HTERT RPE-1 (cell line): ENCODE results near the gene MST1.
"Not testable (repeated sequence)": the region's sequence is repeated elsewhere in the genome, so short reads cannot be mapped to it uniquely, and the experiment has no call there.

Source experiments
- in situ Hi-C: fragments of 300-500 bp; cut with MboI; formaldehyde crosslinking; loops from 4 replicates; pipeline ENCODE4 v1.14.3; 2020; ENCODE audit warnings: low sequenced_read_pairs

The MST1 gene

DNA sequence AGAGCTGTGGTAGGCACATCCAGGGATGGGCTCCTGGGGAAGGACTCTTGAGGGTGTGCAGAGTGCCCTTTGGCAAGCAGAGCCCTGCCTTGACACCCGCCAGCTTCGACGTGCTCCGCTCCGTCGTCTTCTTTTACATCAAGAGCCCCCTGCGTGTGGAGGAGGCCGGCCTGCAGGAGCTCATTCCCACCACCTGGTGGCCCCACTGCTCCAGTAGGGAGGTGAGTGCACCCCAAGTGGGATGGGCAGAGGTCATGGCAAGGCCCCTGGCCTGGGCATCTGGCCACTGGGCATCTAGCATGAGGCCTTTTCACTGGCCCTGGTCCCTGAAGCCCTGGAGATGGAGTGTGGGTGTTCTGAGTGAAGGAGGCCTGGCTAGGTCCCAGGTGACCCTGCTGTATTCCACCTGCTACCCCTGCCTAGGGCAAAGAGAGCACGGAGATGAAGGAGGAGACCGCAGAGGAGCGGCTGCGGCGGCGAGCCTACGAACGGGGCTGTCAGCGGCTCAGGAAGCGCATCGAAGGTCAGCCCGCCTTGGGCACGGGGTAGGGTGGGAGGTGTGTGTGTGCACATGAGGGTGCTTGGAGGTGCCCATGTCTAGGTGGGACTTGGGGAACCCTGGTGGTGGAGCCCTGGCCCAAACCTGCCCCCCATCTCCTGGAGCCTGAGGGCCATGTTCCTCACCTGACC is 12.3 kb upstream of the MST1 start:
- in situ Hi-C loops: no loop called here

DNA sequence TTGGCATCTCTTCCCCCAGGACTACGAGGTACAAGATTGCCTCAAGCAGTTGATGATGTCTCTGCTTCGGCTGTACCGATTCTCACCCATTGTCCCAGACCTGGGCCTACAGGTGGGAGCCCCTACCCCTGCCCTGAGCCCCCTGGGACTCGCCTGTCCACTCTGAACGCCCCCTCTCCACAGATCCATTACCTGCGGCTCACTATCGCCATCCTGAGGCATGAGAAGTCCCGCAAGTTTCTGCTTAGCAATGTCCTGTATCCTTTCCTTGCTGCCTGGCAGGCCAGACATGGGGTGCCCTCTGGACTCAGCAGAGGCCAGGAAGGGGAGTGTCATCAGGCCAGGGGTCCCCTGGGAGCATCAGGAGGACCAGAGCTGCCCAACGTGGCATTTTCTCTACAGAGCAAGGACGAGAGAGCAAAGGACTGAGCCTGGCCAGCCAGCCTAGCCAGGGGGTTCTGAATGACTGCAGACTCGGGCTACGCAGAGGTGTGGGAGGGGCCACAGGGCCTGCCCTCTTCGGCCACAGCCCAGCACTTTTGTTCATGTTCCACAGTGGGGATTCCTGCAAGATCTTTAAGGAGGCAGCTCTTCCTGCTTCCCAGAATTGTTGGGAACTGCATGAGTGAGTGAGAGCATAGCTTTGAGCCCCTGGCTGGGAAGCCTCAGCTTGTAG is 11.3 kb upstream of the MST1 start:
- in situ Hi-C loops: no loop called here

DNA sequence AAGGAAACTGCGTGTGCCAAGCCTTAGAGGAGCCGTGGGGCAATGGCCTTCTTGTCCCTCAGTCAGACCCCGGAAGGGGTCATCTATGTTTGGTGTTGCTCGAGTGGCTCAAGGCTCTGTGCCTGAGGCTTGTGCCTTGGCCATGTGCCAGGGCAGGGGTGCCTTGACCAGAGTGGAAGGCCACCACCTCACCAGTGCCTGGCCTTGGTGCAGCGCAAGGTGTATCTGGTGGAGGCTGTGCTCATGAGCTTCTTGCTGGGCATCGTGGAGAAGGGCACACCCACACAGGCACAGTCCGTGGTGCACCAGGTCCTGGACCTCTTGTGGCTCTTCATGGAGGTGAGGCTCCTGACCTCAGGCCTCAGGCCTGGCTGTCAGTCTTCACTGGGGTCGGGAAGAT is 10.7 kb upstream of the MST1 start:
- in situ Hi-C loops: no loop called here

DNA sequence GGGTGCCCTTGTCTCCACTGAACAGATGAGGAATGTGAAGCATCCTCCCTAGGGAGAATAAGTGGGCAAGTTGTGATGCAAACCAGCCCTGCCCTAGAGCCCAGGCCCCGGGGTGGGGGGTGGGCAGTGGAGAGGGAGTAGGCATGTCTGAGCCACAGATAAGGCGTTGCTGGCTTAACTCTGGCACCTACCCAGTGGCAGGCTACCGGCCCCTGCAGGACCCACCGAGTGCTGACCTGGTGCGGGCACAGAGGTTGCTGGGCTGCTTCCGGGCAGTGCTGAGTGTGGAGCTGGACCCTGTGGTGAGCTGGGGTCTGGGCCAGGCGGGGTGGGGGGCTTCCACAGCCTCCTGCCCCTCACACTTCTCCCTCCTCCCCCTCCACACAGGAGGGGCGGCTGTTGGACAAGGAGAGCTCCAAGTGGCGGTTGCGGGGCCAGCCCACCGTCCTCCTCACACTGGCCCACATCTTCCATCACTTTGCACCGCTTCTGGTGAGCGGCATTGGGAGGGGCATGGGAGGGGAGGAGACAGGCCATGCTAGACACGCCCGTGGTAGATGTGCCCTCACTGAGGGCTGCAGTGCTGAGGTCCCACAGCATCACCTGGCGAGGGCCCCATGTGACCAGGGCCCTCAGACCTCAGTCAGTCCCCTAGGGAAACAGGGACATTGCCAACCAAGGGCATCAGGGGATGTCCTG is 10.2 kb upstream of the MST1 start:
- in situ Hi-C loops: no loop called here

DNA sequence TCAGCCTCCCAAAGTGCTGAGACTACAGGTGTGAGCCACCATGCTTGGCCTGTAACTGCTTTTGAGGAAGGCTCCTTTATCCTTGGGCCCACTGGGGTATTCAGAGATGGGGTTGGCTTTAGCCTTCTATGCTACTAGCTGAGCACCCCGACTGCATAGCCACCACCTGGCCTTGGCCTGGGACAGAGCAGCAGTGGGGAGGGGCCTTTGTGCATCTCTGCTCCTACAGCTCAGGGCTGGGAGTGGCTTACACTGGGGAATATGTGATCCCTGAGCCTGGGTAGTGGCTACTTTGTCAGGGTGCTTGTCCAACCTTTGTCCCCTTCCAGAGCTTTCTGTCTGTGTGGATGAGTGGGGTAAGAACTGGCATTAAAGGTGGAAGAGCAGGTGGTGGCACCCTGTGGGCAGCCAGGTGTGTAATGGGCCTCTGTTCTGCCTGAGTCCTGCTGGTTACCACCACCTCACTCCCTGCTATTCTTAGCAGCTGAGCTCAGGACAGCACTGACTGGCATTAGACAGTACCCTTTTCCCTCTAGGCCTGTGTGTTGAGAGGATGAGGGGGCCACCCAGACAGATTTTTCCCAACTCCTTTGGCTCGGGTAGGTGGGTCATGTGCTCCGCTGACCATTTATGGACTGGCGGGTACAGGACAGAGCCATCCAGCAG is 6.2 kb upstream of the MST1 start:
- in situ Hi-C loops: not testable (repeated sequence)

DNA sequence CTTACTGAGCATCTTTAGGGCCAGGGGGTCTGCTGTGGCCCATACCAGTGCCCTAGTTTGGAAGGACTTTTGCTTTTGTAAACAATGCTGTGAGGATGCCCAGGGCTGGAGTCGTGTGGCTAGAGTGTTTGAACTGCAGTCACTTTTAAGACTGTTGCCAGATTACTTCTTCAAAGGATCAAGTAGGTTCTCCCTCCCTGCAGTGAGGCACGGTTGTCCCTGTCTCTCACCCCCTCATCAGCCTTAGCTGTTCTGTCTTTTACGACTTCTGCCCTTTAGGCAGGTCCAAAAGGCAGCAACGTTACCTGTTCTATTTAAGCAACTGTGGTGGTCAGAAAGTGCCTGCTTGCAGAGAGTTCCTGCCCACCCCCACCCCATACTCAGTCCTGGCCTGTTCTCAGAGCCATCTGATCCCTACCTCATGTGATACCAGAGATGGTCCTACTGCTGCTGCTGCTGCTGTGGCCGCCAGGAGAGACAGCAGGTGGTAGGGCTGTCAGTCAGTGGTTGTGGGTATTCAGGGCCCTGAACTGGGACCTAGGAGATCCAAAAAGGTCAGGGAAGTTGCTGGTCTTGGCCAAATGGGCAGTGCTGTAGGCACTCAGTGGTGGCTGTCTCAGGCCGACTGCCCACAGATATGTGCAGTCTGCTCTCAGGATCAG is 5.3 kb upstream of the MST1 start:
- in situ Hi-C loops: not testable (repeated sequence)

DNA sequence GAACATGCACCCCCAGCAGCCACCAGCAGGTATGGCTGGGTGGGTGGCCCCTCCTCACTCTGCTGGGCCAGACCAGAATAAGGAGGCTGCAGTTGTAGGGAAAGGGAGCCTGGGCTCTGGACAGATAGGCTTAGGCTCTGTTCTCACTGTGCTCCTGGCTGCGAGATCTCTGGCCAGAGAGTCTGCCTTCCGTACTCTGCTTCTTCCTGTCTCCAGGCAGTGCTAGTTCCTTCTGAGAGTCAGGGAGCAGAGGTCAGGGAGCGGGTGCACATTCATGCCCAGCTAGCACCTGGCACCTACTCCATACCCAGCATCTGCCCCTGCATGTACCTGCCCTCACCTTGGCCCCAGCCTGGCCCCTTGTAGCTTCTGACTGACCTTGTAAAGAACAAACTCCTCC is 2.2 kb upstream of the MST1 start:
- in situ Hi-C loops: not testable (repeated sequence)

DNA sequence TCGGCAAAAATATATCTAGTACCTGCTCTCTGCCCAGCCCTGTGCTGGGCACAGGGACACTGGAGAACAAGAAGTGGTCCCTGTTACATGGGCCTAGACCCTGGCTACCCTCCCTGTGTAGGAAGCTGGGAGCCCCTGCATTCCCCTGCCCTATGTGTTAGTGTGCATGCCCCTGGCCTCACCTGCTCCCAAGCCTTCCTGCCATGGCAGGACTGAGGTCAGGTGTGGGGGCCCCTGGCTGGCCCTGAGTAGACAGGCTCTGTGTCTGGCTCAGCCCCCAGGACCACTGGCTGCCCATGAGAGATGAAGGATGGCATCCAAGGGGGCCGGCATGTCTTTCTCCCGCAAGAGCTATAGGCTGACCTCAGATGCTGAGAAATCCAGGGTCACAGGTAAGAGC is 1.6 kb upstream of the MST1 start:
- in situ Hi-C loops: not testable (repeated sequence)

DNA sequence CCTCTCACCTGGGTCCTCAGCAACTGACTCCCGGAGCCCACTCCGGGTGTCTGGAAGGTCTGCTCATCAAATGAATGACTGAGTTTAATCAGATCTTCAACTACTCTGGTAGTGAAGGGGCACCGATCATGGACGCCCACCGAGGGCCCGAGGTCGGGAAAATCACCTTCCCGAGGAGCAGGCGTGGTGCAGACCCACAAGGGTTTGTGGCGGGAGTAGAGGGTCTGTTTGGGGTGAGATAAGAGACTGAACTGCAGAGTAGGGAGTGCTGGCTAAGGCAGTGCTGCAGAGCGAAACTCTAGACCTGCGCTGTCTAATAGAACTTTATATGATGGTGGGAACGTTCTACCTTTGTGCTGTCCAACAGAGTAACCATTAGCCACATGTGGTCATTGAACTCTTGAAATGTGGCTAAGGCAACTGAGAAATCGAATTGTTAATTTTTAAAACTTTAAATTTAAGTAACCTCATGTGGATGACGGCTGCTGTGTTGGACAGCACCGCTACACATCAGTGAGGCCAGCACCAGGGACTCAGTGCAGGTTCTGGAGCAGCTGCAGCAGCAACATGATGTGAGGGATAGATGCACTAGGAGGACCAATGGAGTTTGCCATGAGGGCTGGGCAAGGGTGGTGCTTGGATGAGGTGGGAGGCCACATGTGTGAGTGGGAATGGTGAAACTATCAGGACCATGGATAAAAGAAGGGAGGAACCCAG is 792 bp upstream of the MST1 start:
- in situ Hi-C loops: not testable (repeated sequence)

DNA sequence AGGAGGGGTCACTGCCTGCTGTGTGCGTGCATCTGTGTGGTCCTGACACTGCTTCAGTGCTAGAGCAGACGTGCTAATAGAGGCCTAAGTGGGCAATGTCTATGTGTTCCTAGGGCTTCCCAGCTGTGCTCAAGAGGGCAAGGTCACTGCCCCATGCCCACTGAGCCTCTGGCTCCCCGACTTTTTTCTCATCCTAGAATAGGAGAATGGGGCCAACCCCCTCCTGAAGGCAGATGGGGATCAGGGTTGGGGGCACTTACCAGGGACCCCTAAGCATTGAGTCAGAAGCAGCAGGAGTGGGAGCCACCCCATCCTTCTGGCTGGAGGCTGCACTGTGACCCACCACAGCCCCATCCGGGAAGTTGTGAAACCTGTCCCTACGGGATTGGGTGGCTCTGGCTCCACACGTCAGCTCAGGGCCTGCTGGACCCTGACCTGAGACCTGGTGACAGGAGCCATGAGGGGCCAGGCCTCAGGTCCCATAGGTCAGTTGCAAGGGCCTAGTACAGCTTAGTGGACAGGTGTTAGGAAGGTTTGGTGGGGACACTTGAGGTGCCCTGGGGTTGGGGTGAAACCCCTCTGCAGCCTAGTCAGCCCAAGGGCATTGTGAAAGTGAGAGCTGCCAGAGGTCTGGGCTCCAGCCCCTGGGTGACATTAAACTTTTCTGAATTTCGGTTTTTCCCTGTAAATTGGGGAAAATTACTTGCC is 782 bp downstream of the MST1 start:
- in situ Hi-C loops: not testable (repeated sequence)

DNA sequence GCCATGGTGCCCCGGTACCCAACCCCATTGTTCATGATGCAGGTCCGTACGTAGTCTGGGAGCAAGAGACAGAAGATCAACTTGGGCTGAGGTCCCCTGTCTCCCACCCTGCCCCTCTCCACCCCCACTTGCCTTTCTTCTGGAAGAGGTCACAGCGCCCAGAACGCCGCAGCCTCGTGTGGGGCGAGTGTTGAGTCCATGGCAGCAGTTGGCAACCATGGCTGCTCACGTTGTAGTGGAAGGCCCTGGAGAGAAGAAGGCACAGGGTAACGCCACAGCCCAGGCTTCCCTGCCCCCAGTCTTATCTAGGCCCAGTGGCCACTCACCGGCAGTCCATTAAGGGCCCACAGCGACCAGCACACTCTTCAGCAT is 1.9 kb downstream of the MST1 start:
- in situ Hi-C loops: not testable (repeated sequence)

DNA sequence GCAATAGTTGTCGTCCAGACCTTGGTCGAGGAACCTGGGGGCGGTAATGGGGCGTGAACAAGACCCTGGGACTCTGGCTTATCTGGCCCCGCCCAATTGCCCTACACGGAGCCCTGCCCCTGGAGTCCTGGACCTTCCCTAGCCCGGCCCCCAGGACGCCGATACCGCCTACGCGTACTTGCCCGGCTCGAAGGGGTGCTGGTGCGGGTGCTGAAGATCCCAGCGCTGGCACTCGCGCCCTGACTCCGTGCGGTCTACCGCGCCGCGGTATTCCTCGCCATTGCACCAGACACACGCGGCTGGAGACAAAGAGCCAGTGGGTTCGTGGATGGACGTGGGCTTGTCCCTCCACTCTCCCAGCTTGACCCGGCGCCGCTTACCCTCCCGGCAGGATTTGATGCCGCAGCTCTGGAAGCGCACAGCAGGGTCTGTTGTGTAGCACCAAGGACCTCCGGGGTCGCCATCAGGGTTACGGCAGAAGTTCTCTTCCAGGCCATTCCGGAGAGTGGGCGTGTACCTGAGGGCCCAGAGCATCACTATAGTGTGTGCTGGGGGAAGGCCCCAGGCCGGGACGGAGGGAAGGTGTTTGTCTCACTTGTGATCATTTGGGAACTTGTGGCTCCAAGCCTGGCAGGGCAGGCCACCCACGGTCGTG is 2.4 kb downstream of the MST1 start:
- in situ Hi-C loops: not testable (repeated sequence)

DNA sequence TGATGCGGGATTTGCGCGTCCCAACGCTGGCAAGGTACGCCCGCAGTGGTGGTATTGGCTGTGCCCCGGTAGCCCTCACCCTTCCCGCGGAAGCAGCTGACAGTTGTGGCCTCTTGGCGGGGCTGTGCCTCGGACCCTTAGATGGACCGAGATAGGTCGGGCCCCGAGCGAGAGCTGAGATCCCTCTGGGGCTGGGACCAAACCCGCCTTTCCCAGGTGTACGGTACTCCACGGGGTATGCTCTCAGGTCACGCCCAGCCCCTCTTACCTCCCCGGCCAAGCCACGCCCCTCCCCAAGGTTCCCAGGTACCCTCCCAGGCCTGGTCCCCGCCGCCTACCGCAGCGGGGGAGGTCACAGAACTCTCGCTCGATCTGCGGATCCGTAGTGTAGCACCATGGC is 2.9 kb downstream of the MST1 start:
- in situ Hi-C loops: not testable (repeated sequence)

DNA sequence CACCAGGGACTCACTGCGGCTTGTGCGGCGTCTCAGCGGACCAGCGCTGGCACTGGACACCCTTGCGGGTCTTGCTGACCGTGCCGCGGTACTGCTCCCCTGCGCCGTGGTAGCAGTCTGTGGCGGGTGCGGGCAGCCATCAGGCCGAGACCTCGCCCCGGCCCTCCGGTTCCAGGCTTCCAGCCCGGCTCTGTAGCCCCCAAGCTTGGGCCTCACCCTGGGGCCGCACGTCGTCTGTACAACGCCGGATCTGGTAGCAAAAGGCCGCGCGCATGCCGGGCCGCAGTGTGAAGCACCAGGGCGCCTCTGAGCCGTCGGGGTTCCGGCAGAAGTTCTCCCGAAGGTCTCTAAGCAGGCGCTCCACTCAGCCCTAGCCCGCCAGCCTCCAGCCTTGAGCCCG is 3.4 kb downstream of the MST1 start:
- in situ Hi-C loops: not testable (repeated sequence)

DNA sequence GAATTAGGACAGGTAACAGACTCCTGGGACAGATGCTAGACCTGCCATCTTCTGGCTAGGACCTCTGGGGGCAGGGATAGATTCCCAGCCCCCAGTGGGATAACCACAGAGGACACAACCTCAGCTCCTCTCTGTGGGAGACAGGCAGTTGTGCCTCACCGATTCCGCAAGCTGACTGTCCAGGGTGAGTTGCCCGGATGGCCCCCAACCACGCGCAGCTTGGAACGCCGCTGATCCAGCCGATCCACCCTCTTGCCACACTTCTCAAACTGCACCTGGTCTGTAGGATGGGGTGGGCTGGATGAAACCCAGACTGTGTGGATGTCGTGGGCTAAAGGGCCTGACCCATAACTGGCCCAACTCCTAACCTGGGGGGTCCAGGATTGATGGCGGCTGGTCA is 4.2 kb downstream of the MST1 start:
- in situ Hi-C loops: not testable (repeated sequence)

DNA sequence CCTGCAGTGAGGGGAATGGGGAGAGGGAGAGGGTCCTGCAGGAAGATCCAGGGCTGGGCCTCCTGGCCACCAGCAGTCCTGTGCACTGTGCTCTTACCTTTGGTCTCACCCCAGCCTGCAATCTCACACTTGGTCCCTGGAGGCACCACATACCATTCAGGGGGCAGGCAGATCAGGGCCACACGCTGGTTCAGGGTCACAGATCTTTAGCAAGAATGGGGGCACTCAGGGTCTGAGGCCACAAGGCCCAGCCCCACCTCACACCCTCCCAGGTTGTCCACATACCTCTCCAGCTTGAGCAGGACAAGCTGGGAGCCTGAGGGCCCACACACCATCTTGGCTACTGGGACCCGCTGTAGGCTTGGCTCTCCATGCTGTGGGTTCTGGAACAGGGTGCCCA is 4.8 kb downstream of the MST1 start:
- in situ Hi-C loops: not testable (repeated sequence)

DNA sequence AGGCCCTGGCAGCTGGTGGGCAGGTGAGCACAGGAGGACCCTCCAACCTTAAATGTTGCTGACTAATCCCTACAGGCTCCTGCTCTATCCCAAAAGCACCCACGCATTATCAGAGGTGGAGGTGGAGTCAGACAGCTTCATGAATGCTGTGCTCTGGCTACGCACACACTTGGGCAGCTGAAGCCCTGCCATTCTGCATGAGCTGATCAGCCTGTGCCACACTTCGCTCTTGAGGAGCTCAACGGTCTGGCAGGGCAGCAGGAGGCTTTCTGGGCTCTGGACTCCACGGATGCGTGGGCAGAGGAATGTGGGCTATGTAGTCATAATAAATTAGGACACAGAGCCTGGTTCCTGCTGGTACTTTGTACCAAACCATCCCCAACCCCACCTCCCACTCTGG is 6.1 kb downstream of the MST1 start:
- in situ Hi-C loops: no loop called here

DNA sequence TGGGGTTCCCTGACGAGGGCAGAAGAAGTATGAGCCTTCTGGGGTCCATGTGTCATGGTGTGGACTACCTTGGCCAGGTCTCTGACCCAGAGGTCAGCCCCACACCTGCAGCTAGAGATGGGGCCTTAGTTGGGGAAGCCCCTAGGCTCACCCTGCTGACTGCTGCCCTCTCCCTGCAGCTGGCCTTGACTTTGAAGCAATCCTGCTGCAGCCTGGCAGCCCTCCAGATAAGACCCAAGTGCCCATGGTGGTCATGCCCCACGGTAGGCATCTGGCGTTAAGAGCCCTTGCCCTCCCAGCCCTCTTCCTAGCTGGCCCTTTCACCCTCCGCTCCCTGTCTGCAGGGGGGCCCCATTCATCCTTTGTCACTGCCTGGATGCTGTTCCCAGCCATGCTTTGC is 7.7 kb downstream of the MST1 start:
- in situ Hi-C loops: no loop called here

DNA sequence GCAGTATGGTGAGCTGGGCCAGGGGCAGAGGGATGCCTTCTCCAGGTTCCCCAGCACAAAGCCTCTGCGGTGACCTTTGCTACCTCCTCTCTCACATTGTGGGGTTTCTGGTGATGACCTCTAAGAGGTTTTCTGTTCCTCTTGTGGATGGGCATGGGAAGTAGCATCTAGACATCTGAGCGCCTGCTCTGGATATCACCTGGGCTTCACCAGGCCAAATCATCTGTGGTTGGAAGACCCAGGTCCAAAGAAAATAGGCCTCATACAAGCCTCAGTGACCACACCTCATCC is 8.1 kb downstream of the MST1 start:
- in situ Hi-C loops: no loop called here
